Stimulated activated CD4-positive, alpha-beta T cell treated with anti-CD3 and anti-CD28 coated beads, Interleukin-15, amount 100 ng/mL, for 48 hours (primary cell): Measurements from ENCODE around the gene STOML1.
A peak's percentile ranks its signal among the peaks of the same experiment; 100 is the strongest.

Source experiments
- DNase-seq, 2 donors: peaks; one replicate each; pipeline ENCODE4 v3.0.0-alpha.2; 2020; ENCODE audit warnings: low read depth in 2 of 2

Gene STOML1

GRCh38 chr15:74019734-74020133 is 27.6 kb upstream of the STOML1 start:
- DNase-seq, result no peak

GRCh38 chr15:74013374-74013894 is 21.3 kb upstream of the STOML1 start:
- DNase-seq, result no peak

- no peak for DNase-seq
Observed at GRCh38 chr15:74011610-74012009, 19.5 kb upstream of the STOML1 start.

- DNase-seq, result no peak
Observed at GRCh38 chr15:74010929-74011540, 18.9 kb upstream of the STOML1 start.

DNA sequence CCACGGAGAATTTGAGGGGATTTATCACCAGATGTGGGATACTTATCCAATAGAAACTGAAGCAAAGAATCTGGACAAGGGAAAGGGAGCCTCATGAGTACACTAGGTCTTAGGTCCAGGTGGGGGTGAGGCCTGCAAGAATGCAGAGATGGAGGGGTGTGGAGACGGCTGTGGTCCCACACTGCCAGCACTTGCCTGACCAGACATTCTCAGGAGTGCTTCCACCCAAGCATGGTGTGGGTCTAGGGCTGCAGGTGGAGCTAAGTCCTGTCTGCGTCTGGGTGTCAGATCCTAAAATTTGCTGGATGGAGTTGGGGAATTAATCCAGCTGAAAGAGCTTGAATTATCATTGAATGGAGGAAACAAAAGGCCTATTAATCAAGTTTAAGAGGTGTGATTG is 16.8 kb upstream of the STOML1 start:
- DNase-seq, result no peak

DNA sequence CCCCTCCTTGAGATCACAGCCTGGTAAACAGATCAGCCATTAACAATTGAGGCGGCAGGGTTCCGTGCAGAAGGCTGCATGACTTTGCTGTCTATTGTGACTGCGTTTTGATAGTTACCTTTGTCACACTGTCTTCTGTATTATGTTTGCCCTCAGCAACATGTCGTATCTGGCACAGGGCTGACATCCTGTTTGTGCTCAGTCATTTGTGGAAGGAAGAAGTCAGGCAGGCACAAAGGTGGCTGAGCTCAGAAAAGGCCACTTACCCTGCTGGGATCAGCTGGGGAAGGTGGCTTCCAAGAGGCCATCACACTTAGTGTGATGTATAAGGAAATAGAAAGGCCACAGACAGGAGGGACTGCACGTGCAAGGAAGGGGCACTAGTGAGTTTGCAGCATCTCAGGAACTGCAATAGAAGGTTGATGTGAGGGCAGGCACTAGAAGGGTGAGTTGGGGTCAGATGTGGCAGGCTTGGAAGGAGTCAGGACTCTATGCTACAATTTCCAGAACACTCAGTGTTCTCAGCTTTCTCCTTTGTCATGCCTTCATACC is 15.8 kb upstream of the STOML1 start:
- no peak for DNase-seq

- DNase-seq, result no peak
Observed at GRCh38 chr15:74006774-74007639, 14.9 kb upstream of the STOML1 start.

GRCh38 chr15:73997986-73998385 is 5.9 kb upstream of the STOML1 start:
- DNase-seq, result no peak

DNA sequence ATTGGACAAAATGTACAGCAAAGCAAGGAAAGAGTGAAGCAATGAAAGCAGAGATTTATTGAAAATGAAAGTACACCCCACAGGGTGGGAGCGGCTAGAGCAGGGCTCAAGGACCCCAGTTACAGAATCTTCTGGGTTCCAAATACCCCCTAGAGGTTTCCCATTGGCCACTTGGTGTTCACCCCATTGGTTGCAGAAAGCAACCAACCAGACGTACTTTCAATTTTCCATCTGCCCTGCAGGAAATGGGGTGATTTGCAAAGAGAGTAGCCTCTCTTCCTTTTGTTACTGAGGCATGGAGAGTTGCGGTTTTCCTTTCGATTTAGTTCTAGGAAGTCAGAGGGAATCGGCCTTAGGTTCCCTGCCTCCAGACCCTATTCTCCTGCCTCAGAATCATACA is 4.8 kb upstream of the STOML1 start:
- DNase-seq, result no peak

- no peak for DNase-seq
Observed at GRCh38 chr15:73996267-73996666, 4.2 kb upstream of the STOML1 start.

DNA sequence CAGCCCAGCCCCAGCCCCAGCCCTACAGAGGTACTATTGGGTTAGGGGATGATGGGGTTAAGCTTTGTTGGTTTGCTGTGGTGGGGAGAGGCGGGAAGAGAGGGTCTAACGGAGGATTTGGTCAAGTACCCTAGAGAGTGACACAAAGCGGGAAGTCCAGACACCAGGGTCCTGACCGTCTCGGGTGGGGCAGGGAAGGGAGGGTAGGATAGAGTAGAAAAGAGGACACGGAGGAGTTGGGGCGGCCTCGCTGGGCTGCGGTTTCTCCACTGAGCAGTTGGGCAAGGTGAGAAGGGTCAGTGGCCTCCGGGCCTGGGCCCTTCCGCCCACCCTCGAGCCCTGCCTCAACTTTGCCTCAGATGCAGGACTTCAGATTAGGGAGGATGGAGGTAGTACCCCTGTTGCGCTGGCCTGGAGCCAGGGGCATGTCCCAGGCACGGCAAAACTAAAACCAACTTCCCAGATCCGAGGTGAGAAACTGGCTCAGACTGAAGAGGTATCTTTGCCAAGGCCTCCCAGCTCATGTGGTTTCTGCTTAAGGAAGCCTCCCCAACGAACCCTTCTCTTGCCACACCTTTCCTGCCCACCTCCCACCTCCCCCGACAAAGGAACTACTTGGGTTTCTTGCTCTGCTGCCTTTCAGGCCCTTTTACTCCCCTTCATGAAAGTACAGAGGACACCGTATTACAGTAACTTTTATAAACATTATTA is 3.0 kb upstream of the STOML1 start:
- DNase-seq, result no peak

DNA sequence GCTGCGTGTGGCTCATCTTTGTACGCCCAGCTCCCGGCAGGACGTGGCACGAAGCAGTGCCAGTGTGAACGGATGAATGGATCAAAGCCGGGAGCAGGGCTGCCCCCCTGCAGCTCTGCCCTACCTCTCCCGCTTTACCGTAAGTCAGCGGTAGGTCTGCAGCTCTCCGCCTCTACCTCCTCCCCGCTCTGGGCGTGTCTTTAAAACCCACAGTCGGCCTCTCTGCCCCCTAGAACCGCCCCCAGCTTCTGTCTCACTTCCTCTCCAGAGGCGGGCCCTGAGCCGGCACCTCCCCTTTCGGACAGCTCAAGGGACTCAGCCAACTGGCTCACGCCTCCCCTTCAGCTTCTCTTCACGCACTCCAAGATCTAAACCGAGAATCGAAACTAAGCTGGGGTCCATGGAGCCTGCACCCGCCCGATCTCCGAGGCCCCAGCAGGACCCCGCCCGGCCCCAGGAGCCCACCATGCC is 2.4 kb upstream of the STOML1 start, which contains the start of gene PML:
TSS of gene PML (plus strand) at position 304 of the 471 bp plus-strand sequence. CDS start at position 401, 97 bp downstream.
- DNase-seq, result peak; percentile 90 to 95

GRCh38 chr15:73993211-73993994 is 1.3 kb upstream of the STOML1 start:
- no peak for DNase-seq

- DNase-seq, result no peak
Observed at GRCh38 chr15:73992594-73992898, 451 bp upstream of the STOML1 start.

DNA sequence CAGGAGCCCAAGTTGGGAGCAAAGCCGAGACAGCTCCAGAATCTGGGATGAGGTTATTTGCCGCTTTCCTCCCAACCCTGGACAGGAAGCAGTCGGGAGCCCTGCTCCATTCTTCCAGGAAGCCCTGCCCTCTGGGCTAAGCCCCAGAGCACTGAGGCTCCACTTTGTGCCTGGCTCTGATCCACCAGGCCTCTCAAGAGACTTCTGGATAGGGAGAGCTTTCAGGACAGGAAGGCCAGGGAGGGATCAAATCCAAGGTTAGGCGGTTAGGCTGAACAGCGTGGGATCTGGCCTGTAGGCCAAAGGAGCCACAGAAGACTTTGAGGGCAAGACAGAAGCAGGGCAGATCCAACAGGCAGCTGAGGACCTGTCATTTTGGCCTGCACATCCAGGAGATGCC is 835 bp downstream of the STOML1 start:
- DNase-seq, result no peak

GRCh38 chr15:73990250-73991005 is 1.7 kb downstream of the STOML1 start:
- DNase-seq, result no peak

DNA sequence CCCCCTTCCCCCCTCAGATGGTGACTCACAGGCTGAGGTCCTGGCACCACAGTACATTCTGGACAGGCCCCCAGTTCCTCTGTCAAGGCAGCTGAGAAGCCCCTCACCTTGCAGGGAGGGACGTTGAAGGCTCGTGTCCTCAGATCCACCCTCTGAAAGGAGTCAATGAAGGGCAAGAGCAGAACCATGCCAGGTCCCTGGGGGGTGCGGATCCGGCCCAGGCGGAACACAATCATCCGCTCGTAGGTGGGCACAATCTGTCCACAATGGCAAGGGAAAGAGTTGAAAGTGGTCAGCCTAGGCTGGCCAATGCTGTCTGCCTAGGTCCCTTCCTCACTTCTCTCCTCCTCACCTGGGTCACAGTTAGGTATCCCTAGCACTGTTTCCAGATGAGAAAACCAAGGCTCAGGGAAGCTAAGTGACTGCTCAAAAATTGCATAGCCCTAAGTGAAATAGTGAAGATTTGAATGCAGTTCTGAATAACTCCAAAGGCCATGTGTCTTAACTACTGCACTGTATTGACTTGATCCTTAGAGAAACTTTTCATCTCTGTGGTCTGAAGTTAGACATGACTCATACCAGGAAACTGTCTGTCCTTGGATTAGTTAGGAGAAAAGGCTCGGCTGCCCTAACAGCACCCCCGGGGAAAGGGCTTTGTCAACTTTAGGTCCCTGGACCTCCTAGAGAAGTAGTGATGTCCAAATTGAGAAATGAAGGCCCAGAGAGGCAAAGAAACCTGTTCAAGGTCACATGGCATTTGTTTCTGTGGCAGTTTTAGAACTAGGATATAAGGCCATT is 2.9 kb downstream of the STOML1 start:
- no peak for DNase-seq

DNA sequence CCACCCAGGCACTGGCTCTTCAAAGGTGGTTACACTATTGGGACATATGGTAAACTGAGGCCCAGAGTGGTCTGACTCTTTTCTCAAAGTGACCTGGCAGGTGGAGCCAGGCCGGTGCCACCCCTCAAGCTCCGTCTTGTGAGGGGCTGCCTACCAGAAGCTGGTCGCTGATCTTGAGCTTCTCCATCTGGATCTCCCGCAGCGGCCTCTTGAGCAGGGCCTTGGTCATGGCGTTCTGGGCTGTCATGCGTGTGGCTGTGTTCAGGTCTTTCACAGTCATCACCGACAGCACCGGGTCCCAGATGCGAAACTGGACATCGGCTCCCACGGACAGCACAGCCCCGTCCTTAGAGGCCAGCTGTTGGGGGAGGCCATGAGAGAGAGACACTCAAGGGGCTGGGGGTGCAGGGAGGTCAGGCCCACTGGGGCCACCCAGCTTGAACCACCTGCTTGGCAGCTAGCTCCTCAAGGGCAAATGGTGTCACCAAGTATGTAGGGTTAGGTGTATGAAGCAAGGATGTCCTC is 3.6 kb downstream of the STOML1 start:
- no peak for DNase-seq

DNA sequence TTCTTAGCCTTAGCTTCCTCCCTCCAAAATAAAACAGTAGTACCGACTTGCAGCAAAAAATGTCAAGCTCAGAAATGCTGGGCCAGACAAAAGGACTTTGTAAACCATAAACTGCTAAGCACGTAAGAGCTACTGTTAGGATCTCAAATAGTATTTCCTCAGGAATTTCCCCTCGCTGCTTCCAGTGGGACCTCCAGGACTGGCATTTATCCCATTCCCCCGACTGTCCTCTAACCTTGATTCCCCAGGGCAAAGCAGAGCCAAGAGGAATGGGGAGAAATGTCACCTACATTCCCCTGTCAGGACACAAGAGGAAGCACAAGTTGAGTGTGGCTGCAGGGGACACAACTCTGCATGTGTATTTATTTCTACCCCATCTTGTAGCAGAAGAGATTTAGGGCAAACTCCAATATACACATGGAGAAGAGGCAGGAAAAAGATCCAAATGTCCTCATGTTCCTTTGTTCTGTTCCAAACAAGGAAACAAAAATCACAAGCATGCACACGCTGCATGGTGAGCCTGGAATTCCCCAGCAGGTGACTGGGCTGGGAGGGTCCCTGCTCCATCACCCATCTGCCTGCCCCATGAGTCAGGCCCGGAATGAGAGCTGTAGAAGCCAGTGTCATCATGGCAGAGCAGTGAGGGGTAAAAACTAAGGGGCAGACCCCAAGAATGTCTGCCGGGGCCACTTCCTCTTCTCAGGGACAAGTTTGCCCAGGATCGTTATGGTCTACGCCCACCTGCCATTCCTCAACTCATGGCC is 4.2 kb downstream of the STOML1 start:
- DNase-seq, result no peak
